ENCODE results near the gene HKDC1.

HKDC1 gene

GRCh38 chr10:69182005-69182404, 38.1 kb upstream of the HKDC1 start (continued):
- TF ChIP-seq CSRNP3 (CRISPR knock-in tag; IDR thresholded peaks at IDR 0.05) (no peak), OSR1 (CRISPR knock-in tag; IDR thresholded peaks at IDR 0.05) (no peak)

GRCh38 chr10:69186524-69186923, 33.6 kb upstream of the HKDC1 start:
- TF ChIP-seq SNAI2 (CRISPR knock-in tag; IDR thresholded peaks at IDR 0.05) (no peak), ZC3H10 (CRISPR knock-in tag; IDR thresholded peaks at IDR 0.05) (no peak), GLIS3 (CRISPR knock-in tag; IDR thresholded peaks at IDR 0.05) (no peak), PATZ1 (CRISPR knock-in tag; IDR thresholded peaks at IDR 0.05; ENCODE audit: borderline replicate concordance) (no peak), ZNF565 (CRISPR knock-in tag; conservative IDR thresholded peaks at IDR 0.05; ENCODE audit: low read depth) (no peak), CSDC2 (CRISPR knock-in tag; IDR thresholded peaks at IDR 0.05) (no peak), ISL1 (CRISPR knock-in tag; IDR thresholded peaks at IDR 0.05) (no peak), TCF4 (CRISPR knock-in tag; IDR thresholded peaks at IDR 0.05; ENCODE audit: borderline replicate concordance) (no peak), ZNF8 (CRISPR knock-in tag; IDR thresholded peaks at IDR 0.05) (no peak), POU6F1 (CRISPR knock-in tag; IDR thresholded peaks at IDR 0.05; ENCODE audit: borderline replicate concordance, low read depth) (no peak), RARB (CRISPR knock-in tag; IDR thresholded peaks at IDR 0.05) (no peak), TOX (CRISPR knock-in tag; IDR thresholded peaks at IDR 0.05; ENCODE audit: borderline replicate concordance) (no peak), TSHZ2 (CRISPR knock-in tag; IDR thresholded peaks at IDR 0.05) (no peak), ESRRG (CRISPR knock-in tag; IDR thresholded peaks at IDR 0.05) (no peak), ZFP3 (CRISPR knock-in tag; IDR thresholded peaks at IDR 0.05) (no peak), CREB5 (CRISPR knock-in tag; IDR thresholded peaks at IDR 0.05; ENCODE audit: low read depth) (no peak), ARNTL (CRISPR knock-in tag; IDR thresholded peaks at IDR 0.05; ENCODE audit: borderline replicate concordance, low read depth) (no peak), ZFP30 (CRISPR knock-in tag; IDR thresholded peaks at IDR 0.05) (no peak), ZNF70 (CRISPR knock-in tag; IDR thresholded peaks at IDR 0.05) (no peak), BACH2 (CRISPR knock-in tag; IDR thresholded peaks at IDR 0.05; ENCODE audit: borderline replicate concordance) (no peak)
- no peak for ATAC-seq

- no peak for TF ChIP-seq OSR1 (CRISPR knock-in tag; IDR thresholded peaks at IDR 0.05)
- no peak for TF ChIP-seq ESRRG (CRISPR knock-in tag; IDR thresholded peaks at IDR 0.05)
- no peak for TF ChIP-seq GLIS3 (CRISPR knock-in tag; IDR thresholded peaks at IDR 0.05)
- TF ChIP-seq TCF4 (CRISPR knock-in tag; IDR thresholded peaks at IDR 0.05; ENCODE audit: borderline replicate concordance): no peak
- TF ChIP-seq ZNF8 (CRISPR knock-in tag; IDR thresholded peaks at IDR 0.05): no peak
- TF ChIP-seq ZFP3 (CRISPR knock-in tag; IDR thresholded peaks at IDR 0.05): no peak
- TF ChIP-seq ZNF70 (CRISPR knock-in tag; IDR thresholded peaks at IDR 0.05): no peak
- no peak for TF ChIP-seq ZNF565 (CRISPR knock-in tag; conservative IDR thresholded peaks at IDR 0.05; ENCODE audit: low read depth)
- TF ChIP-seq ZFP30 (CRISPR knock-in tag; IDR thresholded peaks at IDR 0.05): no peak
- no peak for ATAC-seq
Measured at GRCh38 chr10:69201045-69201444, 19.1 kb upstream of the HKDC1 start.
